NCI-H128 (cell line): Measurements from ENCODE around the gene DLX2.

Source experiments
- DNase-seq: peaks from one replicate; lab custom pipeline; 2025; ENCODE audit not compliant: unreplicated experiment; lab: John Stamatoyannopoulos, UW

DLX2 gene

GRCh38 chr2:172056293-172056692 is 46.4 kb downstream of the DLX2 start:
- DNase-seq, result no peak

GRCh38 chr2:172053486-172053885 is 49.2 kb downstream of the DLX2 start:
- no peak for DNase-seq

GRCh38 chr2:172052000-172052983 is 50.4 kb downstream of the DLX2 start:
- DNase-seq, result no peak

- no peak for DNase-seq
Measured at GRCh38 chr2:172050479-172051125, 52.1 kb downstream of the DLX2 start.

- DNase-seq, result no peak
Measured at GRCh38 chr2:172049567-172050120, 53.1 kb downstream of the DLX2 start.
